Measurements from ENCODE around the gene HCLS1.
"Not testable (repeated sequence)": the region's sequence is repeated elsewhere in the genome, so short reads cannot be mapped to it uniquely, and the experiment has no call there.

The HCLS1 gene

GRCh38 chr3:121594850-121595249, 65.9 kb downstream of the HCLS1 start:
- no peak for DNase-seq

GRCh38 chr3:121593806-121594205, 66.9 kb downstream of the HCLS1 start:
- DNase-seq = not testable (repeated sequence)

GRCh38 chr3:121592856-121593702, 67.6 kb downstream of the HCLS1 start, which contains the start of gene FBXO40:
Gene FBXO40, plus strand, starts transcription at chr3:121593379. Its CDS starts 27,197 bp downstream, at chr3:121620576.
- no peak for DNase-seq

- no peak for DNase-seq
Measured at GRCh38 chr3:121584418-121584817, 76.3 kb downstream of the HCLS1 start.

- no peak for DNase-seq
Measured at GRCh38 chr3:121581691-121582090, 79.0 kb downstream of the HCLS1 start.

Data from suppressor macrophage (primary cell).